Keratinocyte (primary cell): ENCODE measurements around the gene FBXO39.

Experiments
- EZH2 ChIP-seq: IDR thresholded peaks from one replicate; pipeline ENCODE4 v1.6.1; 2012; ENCODE audit warnings: inconsistent platforms, mild to moderate bottlenecking, low read length, moderate library complexity
- TF ChIP-seq, protein P1 (sequence below), 3 experiments: IDR thresholded peaks in 1 of 3; conservative IDR thresholded peaks in 1 of 3; optimal IDR thresholded peaks in 1 of 3; 2 replicates in 2 of 3; 3 replicates in 1 of 3; pipeline versions ENCODE3 to v1.5.1; 2011; ENCODE audit warnings: low read length in 3 of 3, mild to moderate bottlenecking in 3 of 3, moderate library complexity in 2 of 3, control low read depth in 1 of 3, inconsistent platforms in 1 of 3; ENCODE audit not compliant: insufficient read depth in 2 of 3; ENCODE audit errors: extremely low read depth in 1 of 3

DNA sequence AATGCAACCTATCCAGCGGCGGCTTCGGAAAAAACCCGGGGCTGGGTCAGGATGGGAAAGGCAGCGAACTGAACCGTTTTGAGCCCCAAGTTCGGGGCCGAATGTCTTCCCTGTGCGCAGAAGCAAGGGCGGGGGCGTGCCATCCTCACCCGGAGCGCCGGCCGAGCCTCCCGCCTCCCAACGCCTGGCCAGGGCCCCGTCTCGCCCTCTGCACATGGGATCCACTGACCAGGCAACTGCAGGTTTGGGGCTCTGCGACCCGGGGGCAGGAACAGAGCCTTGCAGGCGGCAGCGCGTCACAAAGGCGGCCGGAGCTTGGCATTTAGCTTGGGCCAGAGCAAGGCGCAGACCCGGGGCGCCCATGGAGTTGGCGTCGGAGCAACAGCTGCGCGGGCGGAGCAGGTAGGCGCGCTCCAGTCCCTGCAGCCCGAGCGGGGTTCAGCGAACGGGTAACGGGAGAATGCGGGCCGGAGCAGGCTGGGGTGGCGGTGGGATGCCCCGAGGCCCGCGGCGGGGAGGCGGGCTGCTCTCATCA is at the start of gene FBXO39:
- no peak for TF ChIP-seq EZH2
- TF ChIP-seq, protein P1, sequence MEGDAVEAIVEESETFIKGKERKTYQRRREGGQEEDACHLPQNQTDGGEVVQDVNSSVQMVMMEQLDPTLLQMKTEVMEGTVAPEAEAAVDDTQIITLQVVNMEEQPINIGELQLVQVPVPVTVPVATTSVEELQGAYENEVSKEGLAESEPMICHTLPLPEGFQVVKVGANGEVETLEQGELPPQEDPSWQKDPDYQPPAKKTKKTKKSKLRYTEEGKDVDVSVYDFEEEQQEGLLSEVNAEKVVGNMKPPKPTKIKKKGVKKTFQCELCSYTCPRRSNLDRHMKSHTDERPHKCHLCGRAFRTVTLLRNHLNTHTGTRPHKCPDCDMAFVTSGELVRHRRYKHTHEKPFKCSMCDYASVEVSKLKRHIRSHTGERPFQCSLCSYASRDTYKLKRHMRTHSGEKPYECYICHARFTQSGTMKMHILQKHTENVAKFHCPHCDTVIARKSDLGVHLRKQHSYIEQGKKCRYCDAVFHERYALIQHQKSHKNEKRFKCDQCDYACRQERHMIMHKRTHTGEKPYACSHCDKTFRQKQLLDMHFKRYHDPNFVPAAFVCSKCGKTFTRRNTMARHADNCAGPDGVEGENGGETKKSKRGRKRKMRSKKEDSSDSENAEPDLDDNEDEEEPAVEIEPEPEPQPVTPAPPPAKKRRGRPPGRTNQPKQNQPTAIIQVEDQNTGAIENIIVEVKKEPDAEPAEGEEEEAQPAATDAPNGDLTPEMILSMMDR (optimal IDR thresholded peaks at IDR 0.05 in 1 of 3, IDR thresholded peaks at IDR 0.05 in 1 of 3, conservative IDR thresholded peaks at IDR 0.05 in 1 of 3; ENCODE audit: extremely low read depth in 1 of 3, insufficient read depth in 2 of 3, low read length in 3 of 3) = no peak
